HepG2 (cell line): Measurements from ENCODE around the gene NPNT. TPM values are rescaled to one million over a fixed set of nuclear protein-coding genes. Genes with fewer than 3 reads are reported as not detected.

Source experiments
- ATAC-seq: fragments of 200-7000 bp; cut with Tn5 transposase; 3 replicates; pipeline ENCODE4 v1.9.1; 2020; ENCODE audit warnings: mild to moderate bottlenecking, moderate library complexity
- BruUV-seq: library from RNA; stranded (reverse); fragments of 400-500 nt; replicated peaks from 2 replicates; lab custom pipeline; 2021; lab: Mats Ljungman, UMichigan
- CTCF ChIA-PET: fragments of 300-600 bp; formaldehyde crosslinking; extraction: SDS; loops from one replicate; lab custom pipeline; 2021; ENCODE audit warnings: low total read pairs, inconsistent platforms, low intra/inter-chr PET ratio; lab: Yijun Ruan, JAX
- POLR2A ChIA-PET: fragments of 350-600 bp; sonication (Branson Sonifier 250); formaldehyde crosslinking; loops from one replicate; lab custom pipeline; 2020; ENCODE audit warnings: antibody characterized with exemption, inconsistent platforms; lab: Yijun Ruan, JAX
- DNase-seq: peaks from one replicate; pipeline ENCODE4 v3.0.0-alpha.2; 2015; ENCODE audit warnings: low spot score
- FAIRE-seq: peaks from 3 replicates; lab custom pipeline; 2011; peaks lifted over from hg19 to GRCh38; lab: Jason Lieb, UNC
- H2AFZ ChIP-seq: one replicate; pipeline ENCODE4 v1.6.1; 2011; ENCODE audit warnings: low read length, inconsistent platforms
- H3K27ac ChIP-seq: fragments of 300-600 bp; 3 replicates; pipeline ENCODE4 v1.8.0; 2011; ENCODE audit warnings: mixed run types, mild to moderate bottlenecking, mixed read lengths, low read length, inconsistent platforms; ENCODE audit not compliant: insufficient read depth; ENCODE audit errors: extremely low read length
- H3K27me3 ChIP-seq, 2 experiments: fragments of 200-600 bp in 1 of 2; 2 replicates in 1 of 2; 3 replicates in 1 of 2; pipeline versions ENCODE4 v1.6.0 to v1.8.0; 2011; ENCODE audit warnings: low read length in 2 of 2, mild to moderate bottlenecking in 2 of 2, moderate library complexity in 2 of 2, inconsistent platforms in 1 of 2; ENCODE audit not compliant: insufficient read depth in 2 of 2, control insufficient read depth in 1 of 2
- H3K36me3 ChIP-seq, 2 experiments: fragments of 200-600 bp in 1 of 2; replicated peaks in 1 of 2; 2 replicates in 1 of 2; 3 replicates in 1 of 2; pipeline versions ENCODE4 v1.5.1 to v1.8.0; 2011; ENCODE audit warnings: low read length in 2 of 2, inconsistent platforms in 1 of 2; ENCODE audit not compliant: insufficient read depth in 2 of 2, control insufficient read depth in 1 of 2
- H3K4me1 ChIP-seq: 2 replicates; pipeline ENCODE4 v1.5.1; 2012; ENCODE audit warnings: low read length, inconsistent platforms; ENCODE audit not compliant: insufficient read depth
- H3K4me2 ChIP-seq: 2 replicates; pipeline ENCODE4 v1.6.0; 2011; ENCODE audit warnings: low read depth, low read length, inconsistent platforms
- H3K4me3 ChIP-seq, 3 experiments: fragments of 200-600 bp in 1 of 3; sonication (generic), shearing (Covaris generic) in 1 of 3; replicated peaks in 1 of 3; 2 replicates each; pipeline ENCODE4 v1.5.1; 2011 to 2016; ENCODE audit warnings: low read length in 3 of 3, inconsistent platforms in 2 of 3, low read depth in 2 of 3, mild to moderate bottlenecking in 2 of 3, control low read depth in 1 of 3, mixed read lengths in 1 of 3; ENCODE audit not compliant: insufficient read depth in 1 of 3
- H3K79me2 ChIP-seq: one replicate; pipeline ENCODE4 v1.6.1; 2011; ENCODE audit warnings: low read length, inconsistent platforms; ENCODE audit not compliant: insufficient read depth
- H3K9ac ChIP-seq: 2 replicates; pipeline ENCODE4 v1.6.0; 2011; ENCODE audit warnings: mild to moderate bottlenecking, low read depth, low read length, inconsistent platforms; ENCODE audit not compliant: insufficient read depth
- H3K9me3 ChIP-seq: 2 replicates; pipeline ENCODE4 v1.5.1; 2012; ENCODE audit warnings: mild to moderate bottlenecking, low read length
- H4K20me1 ChIP-seq: 2 replicates; pipeline ENCODE4 v1.6.0; 2011; ENCODE audit warnings: inconsistent platforms, mild to moderate bottlenecking, low read length, moderate library complexity; ENCODE audit not compliant: insufficient read depth
- FOXP1 ChIP-seq, 2 experiments: fragments of 450-650 bp in 1 of 2; IDR thresholded peaks; 2 replicates each; pipeline ENCODE4 v1.6.1; 2017 to 2018; ENCODE audit warnings: antibody characterized with exemption in 1 of 2
- GTF3A ChIP-seq: sonication (generic); formaldehyde crosslinking; conservative IDR thresholded peaks from 2 replicates; pipeline ENCODE4 v1.4.0; 2020; ENCODE audit warnings: mild to moderate bottlenecking, missing genetic modification reagents
- HMGA1 ChIP-seq: sonication (generic); formaldehyde crosslinking; conservative IDR thresholded peaks from 2 replicates; pipeline ENCODE4 v1.4.0; 2020; ENCODE audit warnings: missing genetic modification reagents
- KMT2B ChIP-seq: IDR thresholded peaks from 2 replicates; pipeline ENCODE4 v1.6.1; 2016; ENCODE audit warnings: missing genetic modification reagents, missing compliant biosample characterization
- MXI1 ChIP-seq: IDR thresholded peaks from 3 replicates; pipeline ENCODE4 v1.6.1; 2012; ENCODE audit warnings: low read depth, low read length, inconsistent platforms, borderline replicate concordance
- NCOA5 ChIP-seq: sonication (generic); formaldehyde crosslinking; IDR thresholded peaks from 2 replicates; pipeline ENCODE4 v1.4.0; 2020; ENCODE audit warnings: missing genetic modification reagents
- PITX1 ChIP-seq: sonication (generic); formaldehyde crosslinking; IDR thresholded peaks from 2 replicates; pipeline ENCODE4 v1.5.1; 2020; ENCODE audit warnings: mild to moderate bottlenecking, missing genetic modification reagents
- SYNCRIP ChIP-seq: fragments of 200-400 bp; formaldehyde crosslinking; IDR thresholded peaks from 2 replicates; pipeline ENCODE4 v1.6.1; 2018; ENCODE audit warnings: mild to moderate bottlenecking, low read depth, low read length; ENCODE audit not compliant: insufficient read depth
- XRCC5 ChIP-seq: fragments of 200-400 bp; formaldehyde crosslinking; optimal IDR thresholded peaks from 2 replicates; pipeline ENCODE3; 2017; ENCODE audit warnings: mild to moderate bottlenecking, low read length
- ZFP1 ChIP-seq: IDR thresholded peaks from 2 replicates; pipeline ENCODE4 v1.6.1; 2016
- ZNF354B ChIP-seq: sonication (generic); formaldehyde crosslinking; IDR thresholded peaks from 2 replicates; pipeline ENCODE4 v1.8.0; 2022; ENCODE audit warnings: mild to moderate bottlenecking, missing genetic modification reagents
- ZNF768 ChIP-seq: sonication (generic); formaldehyde crosslinking; IDR thresholded peaks from 2 replicates; pipeline ENCODE4 v1.4.0; 2020; ENCODE audit warnings: missing genetic modification reagents
- ZNF792 ChIP-seq: IDR thresholded peaks from 2 replicates; pipeline ENCODE4 v1.6.1; 2016
- in situ Hi-C: cut with HindIII; loops from 2 replicates; pipeline ENCODE4 v1.10.0; 2017; ENCODE audit warnings: low pct_unique_long_range_greater_than_20kb; ENCODE audit not compliant: extremely low pct_ligation_motif_present
- intact Hi-C: fragments of 100-400 bp; cut with micrococcal nuclease; formaldehyde crosslinking; loops from one replicate; pipeline ENCODE4 v1.10.0; 2022; ENCODE audit not compliant: unreplicated experiment
- polyA plus RNA-seq, 8 experiments: library from polyadenylated mRNA; depleted of rRNA in 3 of 8; stranded (reverse) in 7 of 8; unstranded in 1 of 8; fragments of >200 nt; fragmentation: Illumina TruSeq in 4 of 8; extraction: Trizol in 4 of 8; gene quantifications; 2 replicates each; pipeline versions ENCODE4 v1.2.1 to v1.2.3, GENCODE V29; 2011 to 2016; ENCODE audit warnings: low read depth in 4 of 8, missing spikeins in 1 of 8, mixed read lengths in 1 of 8; ENCODE audit not compliant: insufficient read depth in 1 of 8
- total RNA-seq, 5 experiments: library from RNA; depleted of rRNA; stranded (reverse); fragments of >200 nt; fragmentation: Illumina TruSeq; extraction: Trizol; gene quantifications; 2 replicates each; pipeline ENCODE4 v1.2.3, GENCODE V29; 2016; ENCODE audit warnings: low read depth in 1 of 5
- TF ChIP-seq, protein P1 (sequence below): sonication (generic); formaldehyde crosslinking; IDR thresholded peaks from 2 replicates; pipeline ENCODE4 v1.4.0; 2020; ENCODE audit warnings: mild to moderate bottlenecking, missing genetic modification reagents, borderline replicate concordance
- TF ChIP-seq, protein P2 (sequence below): IDR thresholded peaks from 2 replicates; pipeline ENCODE4 v1.6.1; 2016; ENCODE audit warnings: missing genetic modification reagents, missing compliant biosample characterization
- TF ChIP-seq, protein P3 (sequence below): sonication (generic); formaldehyde crosslinking; IDR thresholded peaks from 2 replicates; pipeline ENCODE4 v1.5.0; 2020; ENCODE audit warnings: mild to moderate bottlenecking, low read depth, missing genetic modification reagents, borderline replicate concordance

The NPNT gene
- total and polyA plus RNA-seq, 2 of the 13 experiments (the other 11 are each of a cell fraction or from before 2014, with no cell fraction given), result 1.1 to 19.1 TPM

DNA sequence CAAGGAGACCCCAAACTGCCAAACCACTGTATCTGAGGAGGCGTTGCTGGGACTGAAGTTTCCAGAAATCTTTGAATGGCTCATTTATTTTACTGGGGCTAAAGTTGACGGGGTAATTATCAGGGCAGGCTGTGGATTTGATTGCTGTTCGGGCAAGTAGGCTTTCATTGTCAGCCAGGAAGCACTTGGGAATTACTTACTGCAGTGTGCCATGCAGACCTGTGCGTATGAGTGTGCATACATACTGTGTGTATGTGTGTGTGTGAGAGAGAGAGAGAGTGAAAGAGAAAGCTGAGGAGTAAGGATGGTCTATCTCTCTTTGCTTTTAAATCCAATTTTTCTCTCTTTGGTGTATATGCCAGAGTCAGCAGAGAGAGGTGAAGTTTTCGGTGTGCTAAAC, 122.7 kb downstream of the NPNT start (continued):
- TF ChIP-seq, protein P1, sequence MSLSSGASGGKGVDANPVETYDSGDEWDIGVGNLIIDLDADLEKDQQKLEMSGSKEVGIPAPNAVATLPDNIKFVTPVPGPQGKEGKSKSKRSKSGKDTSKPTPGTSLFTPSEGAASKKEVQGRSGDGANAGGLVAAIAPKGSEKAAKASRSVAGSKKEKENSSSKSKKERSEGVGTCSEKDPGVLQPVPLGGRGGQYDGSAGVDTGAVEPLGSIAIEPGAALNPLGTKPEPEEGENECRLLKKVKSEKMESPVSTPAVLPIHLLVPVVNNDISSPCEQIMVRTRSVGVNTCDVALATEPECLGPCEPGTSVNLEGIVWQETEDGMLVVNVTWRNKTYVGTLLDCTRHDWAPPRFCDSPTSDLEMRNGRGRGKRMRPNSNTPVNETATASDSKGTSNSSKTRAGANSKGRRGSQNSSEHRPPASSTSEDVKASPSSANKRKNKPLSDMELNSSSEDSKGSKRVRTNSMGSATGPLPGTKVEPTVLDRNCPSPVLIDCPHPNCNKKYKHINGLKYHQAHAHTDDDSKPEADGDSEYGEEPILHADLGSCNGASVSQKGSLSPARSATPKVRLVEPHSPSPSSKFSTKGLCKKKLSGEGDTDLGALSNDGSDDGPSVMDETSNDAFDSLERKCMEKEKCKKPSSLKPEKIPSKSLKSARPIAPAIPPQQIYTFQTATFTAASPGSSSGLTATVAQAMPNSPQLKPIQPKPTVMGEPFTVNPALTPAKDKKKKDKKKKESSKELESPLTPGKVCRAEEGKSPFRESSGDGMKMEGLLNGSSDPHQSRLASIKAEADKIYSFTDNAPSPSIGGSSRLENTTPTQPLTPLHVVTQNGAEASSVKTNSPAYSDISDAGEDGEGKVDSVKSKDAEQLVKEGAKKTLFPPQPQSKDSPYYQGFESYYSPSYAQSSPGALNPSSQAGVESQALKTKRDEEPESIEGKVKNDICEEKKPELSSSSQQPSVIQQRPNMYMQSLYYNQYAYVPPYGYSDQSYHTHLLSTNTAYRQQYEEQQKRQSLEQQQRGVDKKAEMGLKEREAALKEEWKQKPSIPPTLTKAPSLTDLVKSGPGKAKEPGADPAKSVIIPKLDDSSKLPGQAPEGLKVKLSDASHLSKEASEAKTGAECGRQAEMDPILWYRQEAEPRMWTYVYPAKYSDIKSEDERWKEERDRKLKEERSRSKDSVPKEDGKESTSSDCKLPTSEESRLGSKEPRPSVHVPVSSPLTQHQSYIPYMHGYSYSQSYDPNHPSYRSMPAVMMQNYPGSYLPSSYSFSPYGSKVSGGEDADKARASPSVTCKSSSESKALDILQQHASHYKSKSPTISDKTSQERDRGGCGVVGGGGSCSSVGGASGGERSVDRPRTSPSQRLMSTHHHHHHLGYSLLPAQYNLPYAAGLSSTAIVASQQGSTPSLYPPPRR (CRISPR knock-in tag), result no peak
- TF ChIP-seq, all 625 proteins: peak for 0

DNA sequence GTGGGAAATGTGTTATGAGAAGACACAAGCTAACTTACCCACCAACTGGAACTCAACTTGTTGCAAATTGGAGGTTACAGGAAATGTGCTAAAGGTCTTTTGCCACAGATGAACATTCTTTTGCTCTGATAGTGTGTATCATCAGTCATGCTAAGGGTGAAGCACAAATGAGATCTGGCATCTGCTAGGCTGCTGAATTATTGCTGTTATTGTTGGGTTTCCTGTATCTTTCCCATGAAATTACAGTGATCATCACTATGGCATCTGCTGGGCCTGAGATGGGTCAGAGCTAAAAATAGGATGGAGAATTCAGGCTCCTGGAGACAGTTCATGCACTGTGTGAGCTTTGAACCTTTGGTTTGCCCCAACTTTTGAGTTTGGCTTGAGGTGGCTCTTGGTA, 124.5 kb downstream of the NPNT start:
- no peaks in the 10 kb centered on the region for H3K36me3 ChIP-seq
- H3K4me3 ChIP-seq, result no peak overlapping the region
- no peak for ATAC-seq
- TF ChIP-seq HMGA1 (CRISPR knock-in tag) (no peak), GTF3A (no peak), ZNF768 (CRISPR knock-in tag) (no peak), PITX1 (CRISPR knock-in tag) (no peak), NCOA5 (CRISPR knock-in tag) (no peak), KMT2B (CRISPR knock-in tag) (no peak), FOXP1 (IDR thresholded peaks at IDR 0.05) (no peak), FOXP1 (CRISPR knock-in tag; IDR thresholded peaks at IDR 0.05) (no peak), MXI1 (no peak), SYNCRIP (no peak), ZFP1 (CRISPR knock-in tag) (no peak), XRCC5 (no peak), ZNF792 (CRISPR knock-in tag) (no peak), ZNF354B (no peak)
- TF ChIP-seq, protein P2, sequence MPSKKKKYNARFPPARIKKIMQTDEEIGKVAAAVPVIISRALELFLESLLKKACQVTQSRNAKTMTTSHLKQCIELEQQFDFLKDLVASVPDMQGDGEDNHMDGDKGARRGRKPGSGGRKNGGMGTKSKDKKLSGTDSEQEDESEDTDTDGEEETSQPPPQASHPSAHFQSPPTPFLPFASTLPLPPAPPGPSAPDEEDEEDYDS (CRISPR knock-in tag), result no peak
- TF ChIP-seq, protein P3, sequence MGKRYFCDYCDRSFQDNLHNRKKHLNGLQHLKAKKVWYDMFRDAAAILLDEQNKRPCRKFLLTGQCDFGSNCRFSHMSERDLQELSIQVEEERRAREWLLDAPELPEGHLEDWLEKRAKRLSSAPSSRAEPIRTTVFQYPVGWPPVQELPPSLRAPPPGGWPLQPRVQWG, result no peak
- TF ChIP-seq, all 625 proteins: peak for 0
- DNase-seq (no peak), FAIRE-seq (no peak)
- H3K79me2 ChIP-seq, result no peaks in the 10 kb centered on the region
- intact Hi-C loops, result no loop called here
- POLR2A ChIA-PET, result no interaction called here
- no peak overlapping the region for H3K27ac ChIP-seq
- H3K9me3 ChIP-seq, result peaks cover 7% of the 10 kb centered on the region; the same call in 1 of the 2 replicates
- no TSS peak for BruUV-seq
- no peaks in the 10 kb centered on the region for H3K27me3 ChIP-seq
- in situ Hi-C loops, result no loop called here
- H4K20me1 ChIP-seq, result no peaks in the 10 kb centered on the region
- no peaks in the 10 kb centered on the region for H3K4me1 ChIP-seq
- H3K9ac ChIP-seq, result no peak overlapping the region
- no peak overlapping the region for H3K4me2 ChIP-seq
- H2AFZ ChIP-seq, result no peak overlapping the region
- CTCF ChIA-PET, result no interaction called here
